Measurements from ENCODE around the gene WAC.
"Not testable (repeated sequence)": the region's sequence is repeated elsewhere in the genome, so short reads cannot be mapped to it uniquely, and the experiment has no call there.

The WAC gene, protein sequence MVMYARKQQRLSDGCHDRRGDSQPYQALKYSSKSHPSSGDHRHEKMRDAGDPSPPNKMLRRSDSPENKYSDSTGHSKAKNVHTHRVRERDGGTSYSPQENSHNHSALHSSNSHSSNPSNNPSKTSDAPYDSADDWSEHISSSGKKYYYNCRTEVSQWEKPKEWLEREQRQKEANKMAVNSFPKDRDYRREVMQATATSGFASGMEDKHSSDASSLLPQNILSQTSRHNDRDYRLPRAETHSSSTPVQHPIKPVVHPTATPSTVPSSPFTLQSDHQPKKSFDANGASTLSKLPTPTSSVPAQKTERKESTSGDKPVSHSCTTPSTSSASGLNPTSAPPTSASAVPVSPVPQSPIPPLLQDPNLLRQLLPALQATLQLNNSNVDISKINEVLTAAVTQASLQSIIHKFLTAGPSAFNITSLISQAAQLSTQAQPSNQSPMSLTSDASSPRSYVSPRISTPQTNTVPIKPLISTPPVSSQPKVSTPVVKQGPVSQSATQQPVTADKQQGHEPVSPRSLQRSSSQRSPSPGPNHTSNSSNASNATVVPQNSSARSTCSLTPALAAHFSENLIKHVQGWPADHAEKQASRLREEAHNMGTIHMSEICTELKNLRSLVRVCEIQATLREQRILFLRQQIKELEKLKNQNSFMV

GRCh38 chr10:28532337-28533185 lies at the start of gene WAC:
Gene WAC (plus strand): TSS chr10:28533118. CDS start chr10:28533580, 462 bp downstream.
- peak; percentile 91 for DNase-seq

DNA sequence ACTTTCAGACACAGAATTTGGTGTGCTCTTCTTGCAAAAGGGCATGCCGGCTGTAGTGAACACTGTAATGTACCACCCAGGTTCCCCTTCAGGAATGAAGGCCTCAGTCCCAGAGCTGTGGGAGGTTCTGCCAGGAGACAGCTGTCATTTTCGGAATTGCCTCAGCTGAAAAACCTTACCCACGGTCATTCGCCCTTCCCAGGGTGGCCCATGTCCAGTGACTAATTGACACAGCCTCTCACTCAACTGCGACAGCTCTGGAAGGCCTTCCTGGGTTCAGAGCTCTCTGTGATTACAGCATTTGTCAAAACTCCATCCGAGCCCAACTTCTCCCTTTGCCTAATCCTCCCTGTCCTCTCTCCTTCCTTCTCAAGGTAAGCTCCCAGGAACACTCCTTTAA lies 43.7 kb upstream of the WAC start:
- no peak for DNase-seq

- DNase-seq: not testable (repeated sequence)
These were observed 42.6 kb upstream of the WAC start for GRCh38 chr10:28490256-28490865.

DNA sequence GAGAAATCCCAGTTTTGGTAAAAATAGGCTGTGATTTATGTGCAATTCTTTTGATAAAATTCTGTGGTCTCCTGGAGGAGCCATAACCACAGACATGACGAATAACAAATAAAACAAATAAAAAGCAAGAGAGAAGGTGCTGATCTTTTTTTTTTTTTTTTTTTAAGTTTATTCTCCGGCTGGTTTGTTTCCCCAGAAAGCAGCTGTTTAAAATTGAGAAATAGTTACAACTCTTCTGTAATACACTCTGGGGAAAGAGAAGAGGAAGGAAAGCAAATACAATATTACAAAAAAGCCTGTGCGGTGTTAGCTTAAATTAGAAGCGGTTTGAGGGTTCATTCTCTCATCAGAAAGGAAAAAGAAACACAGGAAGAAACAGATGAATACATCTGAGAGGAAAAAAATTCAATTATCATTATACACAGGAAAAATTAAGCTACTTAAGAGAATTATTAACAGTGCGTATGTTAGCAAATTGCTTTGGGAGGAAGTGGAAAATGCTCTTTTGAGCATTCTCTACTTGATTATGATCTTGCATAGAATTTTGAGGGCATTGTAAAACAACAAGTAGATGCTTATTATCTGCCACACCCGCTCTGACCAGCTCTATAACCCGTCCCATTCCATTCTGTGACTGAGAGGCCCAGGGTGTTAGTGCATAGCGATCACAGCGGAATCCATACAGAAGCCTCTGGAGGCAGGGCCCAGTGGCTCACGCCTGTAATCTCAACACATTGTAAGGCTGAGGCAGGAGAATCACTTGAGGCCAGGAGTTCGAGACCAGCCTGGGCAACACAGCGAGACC lies 40.6 kb upstream of the WAC start:
- DNase-seq: peak; percentile 12

GRCh38 chr10:28494420-28494819 lies 38.5 kb upstream of the WAC start:
- DNase-seq: peak; percentile 93

DNA sequence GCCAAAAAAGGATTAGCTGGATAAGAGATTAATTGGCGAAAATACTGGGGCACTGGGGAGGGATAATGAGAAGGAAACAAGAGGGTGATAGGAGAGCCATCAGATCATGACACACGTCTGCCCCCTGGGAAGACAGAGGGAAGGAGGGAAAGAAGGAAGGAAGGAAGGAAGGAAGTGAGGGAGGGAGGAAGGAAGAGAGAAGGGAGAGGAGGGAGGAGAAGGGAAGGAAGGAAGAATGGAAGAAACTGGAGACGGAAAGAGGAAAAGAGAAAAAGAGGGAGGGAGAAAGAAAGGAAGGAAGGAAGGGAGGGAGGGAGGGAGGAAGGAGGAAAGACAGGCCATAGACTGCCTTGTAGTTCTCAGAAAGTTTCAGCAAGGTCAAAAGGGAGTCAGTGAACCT lies 37.8 kb upstream of the WAC start:
- no peak for DNase-seq

- DNase-seq: no peak
These were observed 36.9 kb upstream of the WAC start for GRCh38 chr10:28496017-28496416.

- DNase-seq: no peak
These were observed 36.4 kb upstream of the WAC start for GRCh38 chr10:28496481-28496961.

DNA sequence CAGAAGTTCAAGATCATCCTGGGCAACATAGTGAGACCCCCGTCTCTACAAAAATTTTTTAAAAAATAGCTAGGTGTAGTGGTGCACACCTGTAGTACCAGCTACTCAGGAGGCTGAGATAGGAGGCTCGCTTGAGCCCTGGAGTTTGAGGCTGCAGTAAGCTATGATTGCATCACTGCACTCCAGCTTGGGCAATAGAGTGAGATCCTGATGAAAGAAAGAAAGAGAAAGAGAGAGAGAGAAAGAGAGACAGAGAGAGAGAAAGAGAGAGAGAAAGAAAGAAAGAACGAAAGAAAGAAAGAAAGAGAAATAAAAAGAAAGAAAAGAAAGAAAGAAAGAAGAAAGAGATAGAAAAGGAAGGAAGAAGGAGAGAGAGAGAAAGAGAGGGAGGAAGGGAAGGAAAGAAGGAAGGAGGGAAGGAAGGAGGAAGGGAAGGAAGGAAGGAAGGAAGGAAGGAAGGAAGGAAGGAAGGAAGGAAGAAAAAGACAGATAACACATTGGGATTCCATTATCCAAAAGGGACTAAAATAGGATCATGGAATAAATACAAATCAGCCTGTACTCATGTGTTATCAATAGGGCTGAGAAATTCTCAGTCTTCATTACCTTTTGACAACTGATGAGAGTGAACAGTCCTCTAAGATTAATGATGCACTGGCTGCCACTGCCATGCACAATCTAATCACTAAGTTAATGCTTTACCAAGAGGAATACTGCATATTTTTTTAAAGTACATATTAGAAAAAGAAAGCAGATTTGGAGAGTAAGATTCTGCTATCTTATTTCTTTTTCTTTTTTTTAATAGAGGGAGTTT lies 35.4 kb upstream of the WAC start:
- DNase-seq: no peak

GRCh38 chr10:28500203-28500602 lies 32.7 kb upstream of the WAC start:
- DNase-seq: not testable (repeated sequence)

DNA sequence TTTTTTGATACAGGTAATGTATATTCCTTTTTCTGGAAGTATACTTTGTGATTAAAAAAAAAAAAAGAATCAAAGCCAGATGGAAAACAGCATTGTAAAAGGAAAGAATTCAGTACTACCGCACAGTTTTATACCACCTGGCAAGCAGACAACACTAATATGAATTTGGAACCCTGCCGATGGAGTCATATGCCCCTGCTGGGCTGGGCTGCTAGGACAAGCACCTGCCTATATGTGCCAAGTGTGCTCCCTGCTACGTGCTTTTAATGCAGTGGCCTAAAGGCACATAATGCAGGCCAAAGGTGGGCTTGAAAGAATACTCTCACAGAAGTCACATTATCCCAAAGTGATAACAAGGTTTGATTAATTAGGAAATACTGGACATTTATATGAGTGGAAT lies 29.8 kb upstream of the WAC start:
- DNase-seq: peak; percentile 17

DNA sequence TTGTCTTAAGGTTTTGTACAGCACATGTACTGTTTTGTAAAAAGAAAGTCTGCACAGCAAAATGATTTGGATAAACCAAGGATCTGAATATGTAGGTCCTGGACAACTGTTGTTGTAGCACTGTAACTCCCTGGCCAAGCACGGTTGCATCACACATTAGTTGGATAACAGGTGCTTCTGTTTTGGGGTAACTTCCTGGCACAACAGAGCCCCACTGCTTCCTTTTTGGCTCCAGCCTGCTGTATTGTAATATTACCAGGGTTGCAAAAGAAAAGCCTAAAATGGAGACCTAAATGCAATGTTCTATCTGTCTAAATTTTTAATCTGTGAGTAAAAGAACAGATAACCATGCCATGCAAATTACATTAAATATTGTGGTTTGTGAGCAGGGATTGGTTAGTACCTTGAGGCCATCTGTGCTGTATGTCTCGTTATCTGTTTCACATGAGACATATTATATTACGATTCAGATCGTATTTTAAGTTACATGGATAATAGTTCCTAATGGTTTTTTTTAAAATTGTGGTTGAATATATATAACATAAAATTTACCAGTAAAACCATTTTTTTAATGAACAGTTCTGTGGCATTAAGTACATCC lies 27.5 kb upstream of the WAC start:
- no peak for DNase-seq

GRCh38 chr10:28508304-28508925 lies 24.5 kb upstream of the WAC start:
- DNase-seq: no peak

DNA sequence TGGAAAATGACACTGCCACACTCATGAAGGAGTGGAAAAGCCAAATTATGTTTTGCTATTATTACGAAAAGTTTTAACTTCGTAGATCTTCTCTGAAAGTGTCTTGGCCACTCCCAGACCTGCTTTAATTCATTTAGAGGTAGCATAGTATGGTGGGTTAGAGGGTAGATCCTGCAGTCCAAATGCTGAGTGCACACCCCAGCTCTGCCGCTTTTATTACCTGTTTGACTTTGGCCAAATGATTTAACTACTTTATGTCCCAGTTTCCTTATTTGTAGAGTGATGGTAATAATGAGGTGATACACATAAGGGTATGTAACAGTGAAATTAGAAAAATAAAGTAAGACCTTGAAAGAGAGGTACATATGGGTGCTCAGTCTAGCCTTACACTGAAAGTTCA lies 23.6 kb upstream of the WAC start:
- DNase-seq: no peak

DNA sequence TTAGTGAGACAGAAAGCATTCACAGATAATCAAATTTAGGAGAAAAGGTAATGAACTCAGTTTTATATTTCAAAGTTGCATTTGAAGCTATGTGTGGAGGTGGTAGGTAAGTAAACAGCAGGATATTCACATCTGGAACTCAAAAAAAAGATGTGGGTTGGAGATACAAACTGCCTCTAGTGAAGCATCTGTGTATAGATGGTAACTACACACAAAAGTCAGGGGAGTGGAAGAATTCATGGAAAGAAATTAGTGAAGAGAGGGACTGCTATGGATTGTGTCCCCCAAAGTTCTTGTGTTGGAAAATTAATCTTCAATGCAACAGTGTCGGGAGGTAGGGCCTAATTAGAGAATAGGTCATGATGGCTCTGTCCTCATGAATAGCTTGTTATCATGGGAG lies 18.3 kb upstream of the WAC start:
- DNase-seq: no peak

DNA sequence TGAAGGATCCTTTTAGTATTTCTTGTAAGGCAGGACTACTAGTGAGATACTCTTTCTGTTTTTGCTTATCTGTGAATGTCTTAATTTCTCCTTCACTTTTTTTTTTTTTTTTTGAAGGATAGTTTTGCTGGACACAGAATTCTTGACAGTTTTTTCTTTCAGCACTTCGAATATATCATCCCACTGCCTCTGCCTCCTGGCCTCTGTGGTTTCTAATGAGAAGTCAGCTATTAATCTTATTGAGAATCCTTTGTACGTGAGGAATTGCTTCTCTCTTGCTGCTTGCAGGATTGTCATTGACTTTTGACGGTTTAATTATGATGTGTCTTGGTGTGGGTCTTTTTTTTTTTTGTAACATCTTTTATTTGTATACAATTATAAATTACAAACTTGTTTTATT lies 12.6 kb upstream of the WAC start:
- no peak for DNase-seq

GRCh38 chr10:28520828-28521227 lies 12.1 kb upstream of the WAC start:
- DNase-seq: not testable (repeated sequence)

GRCh38 chr10:28521961-28522360 lies 11.0 kb upstream of the WAC start:
- not testable (repeated sequence) for DNase-seq

DNA sequence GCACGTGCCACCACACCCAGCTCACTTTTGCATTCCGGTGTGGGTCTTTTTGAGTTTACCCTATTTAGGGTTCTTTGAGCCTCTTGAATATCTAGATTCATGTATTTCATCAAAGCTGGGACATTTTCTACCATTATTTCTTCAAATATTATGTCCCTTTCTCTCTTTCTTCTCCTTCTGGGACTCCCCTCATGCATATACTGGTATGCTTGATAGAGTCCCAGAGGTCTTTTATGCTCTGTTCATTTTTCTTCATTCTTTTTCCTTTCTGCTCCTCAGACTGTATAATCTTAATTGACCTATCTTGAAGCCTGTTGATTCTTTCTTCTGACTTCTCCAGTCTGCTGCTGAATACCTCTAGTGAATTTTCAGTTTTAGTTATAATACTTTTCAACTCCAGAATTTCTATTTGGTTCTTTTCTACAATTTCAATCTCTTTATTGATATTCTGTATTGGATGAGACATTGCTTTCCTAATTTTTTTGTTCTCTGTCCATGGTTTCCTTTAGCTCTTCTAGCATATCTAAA lies 9.1 kb upstream of the WAC start:
- DNase-seq: no peak

- no peak for DNase-seq
These were observed 2.2 kb upstream of the WAC start for GRCh38 chr10:28530751-28531150.

Data from hematopoietic multipotent progenitor cell treated with erythropoietin and hydrocortisone succinate and interleukin-3 and kit ligand, for 8 days (in vitro differentiated cells).